Left lobe of liver (tissue), 2 donors: ENCODE results near the gene MORC2. TPM values are rescaled to one million over a fixed set of nuclear protein-coding genes. Genes with fewer than 3 reads are reported as not detected.

Experiments used
- ATAC-seq: fragments of 200-7000 bp; cut with Tn5 transposase; one replicate; pipeline ENCODE4 v1.9.1; 2020; ENCODE audit warnings: mild to moderate bottlenecking, moderate library complexity
- DNase-seq: peaks from one replicate; pipeline ENCODE4 v3.0.0-alpha.2; 2020; ENCODE audit warnings: low spot score
- total RNA-seq: library from RNA; stranded (reverse); gene quantifications from one replicate; pipeline ENCODE4 v1.2.1, GENCODE V29; 2021
- donor health status: DM: no; HTN: no; CAD: no; lungs with moderate emphysema.
- donor health status: DM: no; HTN: yes; CAD: no.

MORC2 gene
- total RNA-seq, 1 donor from 2014 or later: 11.9 TPM

- DNase-seq (peak; percentile 30), ATAC-seq (no peak)
These were observed 78.5 kb downstream of the MORC2 start for GRCh38 chr22:30889996-30890480.

GRCh38 chr22:30889268-30889995, 79.1 kb downstream of the MORC2 start:
- DNase-seq: peak; percentile 46
- peak; percentile 79 for ATAC-seq

- ATAC-seq: no peak
- DNase-seq: peak; percentile 27
These were observed 80.7 kb downstream of the MORC2 start for GRCh38 chr22:30887861-30888260.

GRCh38 chr22:30887453-30887852, 81.1 kb downstream of the MORC2 start:
- DNase-seq (peak; percentile 39), ATAC-seq (no peak)

- ATAC-seq: no peak
- no peak for DNase-seq
These were observed 83.0 kb downstream of the MORC2 start for GRCh38 chr22:30885591-30885990.

- DNase-seq (no peak), ATAC-seq (no peak)
These were observed 83.6 kb downstream of the MORC2 start for GRCh38 chr22:30885001-30885366.

GRCh38 chr22:30884211-30885000, 84.2 kb downstream of the MORC2 start:
- DNase-seq: no peak
- ATAC-seq: no peak

- DNase-seq: no peak
- ATAC-seq: no peak
These were observed 84.9 kb downstream of the MORC2 start for GRCh38 chr22:30883586-30884145.

- DNase-seq: no peak
- no peak for ATAC-seq
These were observed 85.5 kb downstream of the MORC2 start for GRCh38 chr22:30882974-30883533.

- no peak for DNase-seq
- no peak for ATAC-seq
These were observed 86.3 kb downstream of the MORC2 start for GRCh38 chr22:30882184-30882717.

GRCh38 chr22:30881361-30882183, 87.0 kb downstream of the MORC2 start:
- DNase-seq: peak; percentile 61
- peak; percentile 82 for ATAC-seq

GRCh38 chr22:30880847-30881246, 87.7 kb downstream of the MORC2 start:
- ATAC-seq (no peak), DNase-seq (no peak)

GRCh38 chr22:30880181-30880601, 88.4 kb downstream of the MORC2 start:
- no peak for ATAC-seq
- no peak for DNase-seq

GRCh38 chr22:30879415-30879797, 89.2 kb downstream of the MORC2 start:
- DNase-seq (no peak), ATAC-seq (no peak)

- DNase-seq (no peak), ATAC-seq (no peak)
These were observed 89.8 kb downstream of the MORC2 start for GRCh38 chr22:30878516-30879414.

- DNase-seq: no peak
- ATAC-seq: no peak
These were observed 90.7 kb downstream of the MORC2 start for GRCh38 chr22:30877662-30878515.

- DNase-seq (no peak), ATAC-seq (no peak)
These were observed 91.5 kb downstream of the MORC2 start for GRCh38 chr22:30876915-30877553.

GRCh38 chr22:30876221-30876751, 92.3 kb downstream of the MORC2 start:
- no peak for ATAC-seq
- peak; percentile 36 for DNase-seq
